ENCODE results near the gene LEFTY1. TPM values are rescaled to one million over a fixed set of nuclear protein-coding genes. Genes with fewer than 3 reads are reported as not detected.

Gene LEFTY1
- total and polyA plus RNA-seq, 9 of the 15 experiments (the other 6 are each of a cell fraction or from before 2014, with no cell fraction given) = 0.07 to 0.24 (median 0.17) TPM; not detected in 5

- Histone ChIP-seq H4K20me1 (replicated peaks; ENCODE audit: control insufficient read depth, insufficient read depth, low read length) (peaks cover under 1% of the 10 kb centered on the region; the same call in 1 of the 2 replicates), H3K4me3 (no peak overlapping the region), H3K9me3 (replicated peaks; ENCODE audit: control insufficient read depth, insufficient read depth, low read depth, low read length) (no peaks in the 10 kb centered on the region), H3K36me3 (ENCODE audit: control insufficient read depth, insufficient read depth, low read length) (peaks cover 3% of the 10 kb centered on the region; the same call in 1 of the 3 replicates), H3K27ac (ENCODE audit: extremely low read depth, low read depth, low read length) (no peak overlapping the region), H3K4me2 (ENCODE audit: insufficient read depth, low read length) (no peak overlapping the region), H3K79me2 (ENCODE audit: control insufficient read depth, insufficient read depth, low read length) (peaks cover 28% of the 10 kb centered on the region), H3K27me3 (ENCODE audit: control insufficient read depth in 2 of 2, insufficient read depth in 2 of 2, low read length in 2 of 2) (no peaks in the 10 kb centered on the region), H2AFZ (ENCODE audit: low read depth, low read length) (no peak overlapping the region), H3K9me1 (ENCODE audit: control insufficient read depth, insufficient read depth, low read length) (no peaks in the 10 kb centered on the region), H3K4me1 (replicated peaks in 1 of 2; ENCODE audit: control insufficient read depth in 2 of 2, insufficient read depth in 2 of 2, low read length in 2 of 2) (peaks cover 12 to 56% of the 10 kb centered on the region in 2 experiments; a peak in 4 of 5 replicates), H3K9ac (ENCODE audit: insufficient read depth in 1 of 2, low read depth in 2 of 2, low read length in 2 of 2) (no peak overlapping the region)
- ChIA-PET CTCF (ENCODE audit: low intra/inter-chr PET ratio) (no interaction called here), POLR2A (interaction anchor here (0.7 to 1.2 kb wide), 5 partner anchors 9 to 114 kb away, joined by 3 to 5 read pairs (median 3); no protein-coding TSS in a partner anchor)
- 70% methylated on average over 6 of the region's 6 CpGs for WGBS (ENCODE audit: insufficient coverage, low coverage, missing lambda C conversion rate)
- no peak for ATAC-seq
- BruUV-seq (replicated peaks) = no TSS peak
- no peak for DNase-seq (ENCODE audit: extremely low read depth in 1 of 4, low spot score in 3 of 4)
- FAIRE-seq = no peak
- intact Hi-C loops (cut with micrococcal nuclease) = no loop called here
- TF ChIP-seq FOXA1 (IDR thresholded peaks at IDR 0.05; ENCODE audit: borderline replicate concordance) (no peak), RERE (CRISPR knock-in tag; IDR thresholded peaks at IDR 0.05; ENCODE audit: borderline replicate concordance) (no peak), ILF3 (IDR thresholded peaks at IDR 0.05; ENCODE audit: borderline replicate concordance) (no peak), PHF20 (IDR thresholded peaks at IDR 0.05; ENCODE audit: partially characterized antibody) (no peak), UBTF (IDR thresholded peaks at IDR 0.05; ENCODE audit: borderline replicate concordance in 1 of 2, low read depth in 2 of 2, low read length in 2 of 2) (no peak), SRSF7 (optimal IDR thresholded peaks at IDR 0.05; ENCODE audit: low read depth, low read length) (no peak), CXXC5 (CRISPR knock-in tag; IDR thresholded peaks at IDR 0.05) (no peak), ZNF696 (CRISPR knock-in tag; conservative IDR thresholded peaks at IDR 0.05) (no peak), GMEB1 (CRISPR knock-in tag; IDR thresholded peaks at IDR 0.05) (no peak), MED1 (CRISPR knock-in tag; IDR thresholded peaks at IDR 0.05; ENCODE audit: borderline replicate concordance) (no peak), STAT5A (IDR thresholded peaks at IDR 0.05; ENCODE audit: borderline replicate concordance, low read length) (no peak), IRF2 (CRISPR knock-in tag; IDR thresholded peaks at IDR 0.05) (no peak), LCOR (CRISPR knock-in tag; IDR thresholded peaks at IDR 0.05) (no peak), ATF7 (IDR thresholded peaks at IDR 0.05) (no peak)
- in situ Hi-C loops (cut with MboI) = no loop called here
Measured at GRCh38 chr1:225885336-225885735, 3.6 kb downstream of the LEFTY1 start.

Measured in K562 (cell line).